Eye (tissue), 1 donor: ENCODE results near the gene UBE2L5.
A peak's percentile ranks its signal among the peaks of the same experiment; 100 is the strongest.

Experiments
- DNase-seq: peaks from one replicate; pipeline ENCODE4 v3.0.0-alpha.2; 2015

Gene UBE2L5

GRCh38 chr13:30406779-30407416 lies 15.4 kb upstream of the UBE2L5 start:
- DNase-seq: no peak

GRCh38 chr13:30408319-30409101 lies 13.8 kb upstream of the UBE2L5 start:
- DNase-seq: peak; percentile 96

DNA sequence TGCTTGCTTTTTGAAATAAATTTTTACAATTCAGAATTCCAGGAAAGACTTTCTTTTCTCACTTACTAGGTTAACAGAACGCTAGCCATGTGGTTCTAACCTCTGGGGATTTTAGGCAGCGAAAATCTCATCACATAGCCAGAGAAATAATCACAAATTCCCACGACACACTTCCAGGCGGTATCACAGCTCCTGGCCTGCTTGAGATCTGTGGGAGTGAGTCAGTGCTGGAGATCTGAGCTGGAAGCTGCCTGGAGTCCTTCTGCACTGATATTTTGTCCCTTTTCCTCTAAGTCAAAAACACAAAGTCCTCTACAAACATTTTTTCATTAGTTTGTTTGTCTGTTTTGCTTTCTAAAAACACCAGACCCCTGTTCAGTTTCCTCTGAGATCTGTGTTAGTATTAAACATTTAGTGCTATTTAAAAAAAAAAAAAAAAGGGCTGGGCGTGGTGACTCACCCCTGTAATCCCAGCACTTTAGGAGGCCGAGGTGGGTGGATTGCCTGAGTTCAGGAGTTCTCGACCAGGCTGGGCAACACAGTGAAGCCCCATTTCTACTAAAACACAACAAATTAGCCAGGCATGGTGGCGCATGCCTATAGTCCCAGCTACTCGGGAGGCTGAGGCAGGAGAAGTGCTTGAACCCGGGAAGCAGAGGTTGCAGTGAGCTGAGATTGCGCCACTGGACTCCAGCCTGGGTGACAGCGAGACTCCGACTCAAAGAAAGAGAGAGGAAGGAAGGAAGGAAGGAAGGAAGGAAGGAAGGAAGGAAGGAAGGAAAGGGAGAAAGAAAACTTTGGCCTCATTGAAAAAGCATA lies 12.2 kb upstream of the UBE2L5 start:
- no peak for DNase-seq

- no peak for DNase-seq
Measured at GRCh38 chr13:30410705-30411125, 11.6 kb upstream of the UBE2L5 start.

DNA sequence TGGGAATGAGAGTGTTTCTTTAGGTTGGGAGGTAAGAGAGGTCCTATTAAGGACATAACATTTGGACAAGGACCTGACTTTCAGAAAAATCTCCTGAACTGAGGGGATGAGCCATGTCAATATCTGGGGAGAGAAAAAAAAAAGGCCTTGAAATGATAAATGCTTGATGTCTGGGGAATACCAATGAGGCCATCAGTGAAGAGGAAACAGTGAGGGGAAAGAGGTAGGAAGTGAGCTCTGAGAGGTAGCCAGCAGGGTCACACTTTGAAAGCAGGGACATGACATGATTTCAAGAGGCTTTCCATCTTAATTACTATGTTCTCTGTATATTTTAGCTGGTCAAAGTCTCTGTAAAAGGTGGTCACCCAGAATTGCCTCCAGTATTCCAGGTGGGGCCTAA lies 9.9 kb upstream of the UBE2L5 start:
- DNase-seq: no peak

- DNase-seq: no peak
Measured at GRCh38 chr13:30413842-30414241, 8.5 kb upstream of the UBE2L5 start.

DNA sequence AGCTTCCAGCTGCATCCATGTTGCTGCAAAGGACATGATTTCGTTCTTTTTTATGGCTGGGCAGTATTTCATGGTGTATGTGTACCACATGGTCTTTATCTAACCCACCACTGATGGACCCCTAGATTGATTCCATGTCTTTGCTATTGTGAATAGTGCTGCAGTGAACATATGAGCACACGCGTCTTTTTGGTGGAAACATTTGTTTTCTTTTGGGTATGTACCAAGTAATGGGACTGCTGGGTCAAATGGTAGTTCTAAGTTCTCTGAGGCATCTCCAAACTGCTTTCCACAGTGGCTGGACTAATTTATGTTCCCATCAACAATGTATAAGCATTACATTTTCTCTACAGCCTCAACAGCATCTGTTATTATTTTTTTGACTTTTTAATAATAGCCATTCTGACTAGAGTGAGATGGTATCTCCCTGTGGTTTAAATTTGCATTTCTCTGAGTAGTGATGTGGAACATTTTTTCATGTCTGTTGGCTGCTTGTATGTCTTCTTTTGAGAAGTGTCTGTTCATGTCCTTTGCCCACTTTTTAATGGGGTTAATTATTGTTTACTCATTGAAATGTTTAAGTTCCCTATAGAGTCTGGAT lies 6.8 kb upstream of the UBE2L5 start:
- no peak for DNase-seq

- no peak for DNase-seq
Measured at GRCh38 chr13:30416471-30416870, 5.8 kb upstream of the UBE2L5 start.

- DNase-seq: no peak
Measured at GRCh38 chr13:30418075-30418716, 4.1 kb upstream of the UBE2L5 start.

DNA sequence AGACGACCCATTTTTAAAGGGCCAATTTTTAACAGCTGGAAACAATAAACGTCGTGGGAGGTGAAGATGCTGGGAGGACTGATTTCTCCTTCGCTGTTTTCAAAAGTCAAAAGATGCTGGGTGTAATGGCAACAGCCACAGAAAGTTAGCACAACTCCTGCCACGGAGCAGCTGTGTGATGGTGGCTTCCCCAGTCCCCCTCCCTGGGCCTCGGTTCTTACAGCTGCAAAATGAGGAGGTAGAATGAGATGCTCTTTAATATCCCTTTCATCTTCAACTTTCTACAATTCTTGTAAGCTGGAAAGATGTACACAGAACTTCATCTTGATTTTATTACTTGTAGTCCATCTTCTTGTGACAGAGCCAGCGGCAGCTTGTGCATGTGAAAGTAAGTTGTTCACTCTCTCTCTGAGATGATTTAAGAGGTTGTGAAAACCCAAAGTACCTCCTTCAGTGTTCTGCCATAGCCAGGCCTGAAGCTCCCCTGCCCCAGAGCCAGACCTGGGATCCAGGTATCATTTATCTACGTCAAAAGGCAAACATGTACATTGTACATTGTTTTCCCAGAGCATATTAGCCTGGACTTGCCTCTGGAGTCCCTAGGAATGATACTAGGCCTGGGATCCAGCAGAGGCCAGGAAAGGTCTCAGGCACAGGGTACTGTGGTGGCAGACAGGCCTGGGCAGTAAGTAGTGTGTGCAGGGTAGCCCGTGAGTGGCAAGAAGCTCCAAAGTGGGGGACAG lies 3.4 kb upstream of the UBE2L5 start:
- DNase-seq: no peak

GRCh38 chr13:30421093-30422053 lies 920 bp upstream of the UBE2L5 start:
- peak; percentile 91 for DNase-seq

- DNase-seq: no peak
Measured at GRCh38 chr13:30423891-30424290, 1.6 kb downstream of the UBE2L5 start.

GRCh38 chr13:30429235-30429634 lies 6.9 kb downstream of the UBE2L5 start:
- DNase-seq: no peak

- no peak for DNase-seq
Measured at GRCh38 chr13:30429721-30430694, 7.7 kb downstream of the UBE2L5 start.

DNA sequence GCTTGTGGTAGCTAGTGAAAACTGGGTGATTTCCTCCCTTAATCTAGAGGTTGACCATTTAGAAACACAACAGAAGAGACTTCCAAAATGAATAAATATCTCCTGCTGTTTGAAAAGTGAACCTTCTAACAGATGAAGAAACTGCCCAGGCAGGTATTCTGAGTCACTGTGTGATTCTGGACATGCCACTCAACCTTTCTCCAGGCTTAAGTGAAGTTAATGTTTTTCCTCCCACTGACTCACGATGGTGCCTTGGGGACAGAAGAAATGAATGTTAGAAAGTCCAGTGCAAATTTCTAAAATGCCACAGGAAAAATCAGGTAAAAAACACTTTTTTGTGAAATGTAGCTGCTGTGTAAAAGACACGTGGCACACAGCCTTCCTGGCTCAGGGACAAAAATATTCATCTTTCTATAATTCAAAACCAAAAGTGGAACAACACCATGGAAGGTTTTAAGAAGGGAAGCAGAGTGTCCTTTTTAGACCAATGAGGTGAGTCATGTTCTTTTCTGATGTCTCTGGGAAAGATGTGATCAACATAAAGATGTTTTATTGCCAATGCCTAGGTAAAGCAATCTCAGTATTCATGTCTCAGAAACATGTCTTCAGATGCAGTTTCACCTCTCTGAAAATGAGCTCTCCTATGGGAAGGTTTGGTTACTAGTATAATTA lies 9.1 kb downstream of the UBE2L5 start:
- DNase-seq: no peak

DNA sequence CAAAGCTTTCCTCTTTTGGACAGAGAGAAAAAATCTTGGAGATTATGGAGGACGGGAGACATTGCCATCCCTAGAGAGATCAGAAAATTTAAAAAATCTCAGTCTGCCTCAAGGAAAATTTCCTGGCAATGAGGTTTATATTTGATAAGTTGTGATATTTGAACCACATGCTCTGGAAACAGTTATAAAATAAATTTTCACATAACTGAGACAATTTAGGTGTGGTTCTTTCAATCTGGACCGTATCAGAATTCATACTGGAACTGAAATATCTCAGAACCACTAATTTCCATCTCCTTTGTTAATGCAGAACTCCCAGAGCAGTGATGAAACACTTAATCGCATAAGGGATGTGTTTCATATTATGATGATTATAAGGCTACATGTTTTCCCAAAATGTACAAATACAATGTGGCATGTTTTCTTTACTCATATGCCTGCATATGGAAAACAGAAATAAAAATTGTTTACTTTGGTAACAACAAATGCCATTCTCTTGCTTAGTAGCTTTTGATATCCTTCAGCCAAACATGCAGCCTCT lies 13.7 kb downstream of the UBE2L5 start:
- DNase-seq: peak; percentile 38

DNA sequence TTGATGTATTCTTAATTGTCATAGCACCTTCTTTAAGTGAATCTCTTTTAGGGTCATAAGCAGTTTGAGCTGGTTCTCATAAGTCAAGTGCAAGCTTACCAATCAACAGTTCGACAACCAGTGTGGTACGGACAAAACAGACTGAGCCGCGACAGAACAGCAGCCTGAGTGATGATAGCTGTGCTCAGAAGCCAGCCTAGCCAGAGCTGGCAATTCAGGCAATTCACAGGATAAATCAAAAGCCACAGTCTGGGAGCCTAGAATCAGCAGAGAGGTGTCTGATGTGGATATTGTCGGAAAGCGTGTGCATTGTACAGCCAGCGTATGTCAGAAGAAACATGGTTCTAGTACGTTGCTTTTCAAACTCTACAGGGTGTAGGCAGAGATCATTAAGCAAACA lies 14.9 kb downstream of the UBE2L5 start:
- DNase-seq: no peak

DNA sequence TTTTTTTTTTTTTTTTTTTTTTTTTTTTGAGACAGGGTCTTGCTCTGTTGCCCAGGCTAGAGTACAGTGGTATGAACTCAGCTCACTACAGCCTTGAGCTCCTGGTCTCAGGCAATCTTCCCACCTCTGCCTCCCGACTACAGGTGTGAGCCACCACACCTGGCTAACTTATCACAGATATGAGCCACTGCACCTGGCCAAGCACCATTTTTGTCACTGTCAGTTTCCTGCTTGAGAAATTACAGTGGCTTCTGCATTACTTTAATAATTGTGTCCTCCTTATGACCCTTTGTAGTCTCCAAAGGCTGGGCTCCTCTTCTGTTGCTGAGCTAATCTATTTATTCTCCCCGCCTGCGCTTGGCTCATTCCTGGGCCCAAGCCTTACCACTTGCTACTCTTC lies 16.0 kb downstream of the UBE2L5 start:
- no peak for DNase-seq
